ENCODE measurements around the gene TLE4. TPM values are rescaled to one million over a fixed set of nuclear protein-coding genes. Genes with fewer than 3 reads are reported as not detected.
"Not testable (repeated sequence)": the region's sequence is repeated elsewhere in the genome, so short reads cannot be mapped to it uniquely, and the experiment has no call there.

The TLE4 gene
- total and polyA plus RNA-seq, 7 donors: 7.6 to 60.9 (median 29.1) TPM

DNA sequence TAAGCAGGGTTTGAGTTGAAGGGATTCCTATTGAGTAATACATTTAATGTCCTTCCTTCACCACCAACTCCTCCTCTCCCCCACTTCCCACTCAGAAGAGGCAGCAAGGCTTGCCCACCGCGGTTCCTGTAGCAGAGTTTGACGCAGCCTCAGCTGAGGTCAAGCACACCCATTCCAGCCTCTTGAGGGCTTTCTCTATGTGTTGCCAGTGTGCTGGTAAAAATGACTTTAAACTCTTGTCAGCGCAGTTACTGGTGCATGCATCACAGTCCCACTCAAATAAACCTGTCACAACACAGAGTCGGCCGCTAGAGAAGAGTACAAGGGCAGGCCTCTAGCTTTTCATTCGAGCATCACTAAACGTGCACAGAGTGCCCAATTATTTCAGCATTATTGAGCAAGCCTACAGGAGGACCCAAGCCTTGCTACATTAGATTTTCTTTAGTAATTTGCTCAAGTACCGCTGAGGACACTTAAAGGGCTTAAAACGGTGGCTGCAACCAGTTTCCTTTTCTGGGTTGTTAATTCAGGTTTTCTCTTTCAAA is 79.6 kb downstream of the TLE4 start:
- DNase-seq: no peak
- Histone ChIP-seq H3K4me3 (no peak overlapping the region), H3K27ac (no peak overlapping the region), H3K4me1 (peaks cover 0 to 8% (median 3%) of the 10 kb centered on the region in 4 donors), H3K36me3 (peaks cover 0 to 18% (median 2%) of the 10 kb centered on the region in 4 donors), H3K9me3 (no peaks in the 10 kb centered on the region), H3K27me3 (no peaks in the 10 kb centered on the region)
- intact Hi-C loops (cut with DNase I): no loop called here
- 83 to 90% methylated on average over 10 of the region's 10 CpGs for WGBS, 2 donors
- TF ChIP-seq POLR2A (IDR thresholded peaks at IDR 0.05) (no peak), EP300 (IDR thresholded peaks at IDR 0.05) (no peak), POLR2AphosphoS5 (IDR thresholded peaks at IDR 0.05) (no peak)
- TF ChIP-seq, protein P1, sequence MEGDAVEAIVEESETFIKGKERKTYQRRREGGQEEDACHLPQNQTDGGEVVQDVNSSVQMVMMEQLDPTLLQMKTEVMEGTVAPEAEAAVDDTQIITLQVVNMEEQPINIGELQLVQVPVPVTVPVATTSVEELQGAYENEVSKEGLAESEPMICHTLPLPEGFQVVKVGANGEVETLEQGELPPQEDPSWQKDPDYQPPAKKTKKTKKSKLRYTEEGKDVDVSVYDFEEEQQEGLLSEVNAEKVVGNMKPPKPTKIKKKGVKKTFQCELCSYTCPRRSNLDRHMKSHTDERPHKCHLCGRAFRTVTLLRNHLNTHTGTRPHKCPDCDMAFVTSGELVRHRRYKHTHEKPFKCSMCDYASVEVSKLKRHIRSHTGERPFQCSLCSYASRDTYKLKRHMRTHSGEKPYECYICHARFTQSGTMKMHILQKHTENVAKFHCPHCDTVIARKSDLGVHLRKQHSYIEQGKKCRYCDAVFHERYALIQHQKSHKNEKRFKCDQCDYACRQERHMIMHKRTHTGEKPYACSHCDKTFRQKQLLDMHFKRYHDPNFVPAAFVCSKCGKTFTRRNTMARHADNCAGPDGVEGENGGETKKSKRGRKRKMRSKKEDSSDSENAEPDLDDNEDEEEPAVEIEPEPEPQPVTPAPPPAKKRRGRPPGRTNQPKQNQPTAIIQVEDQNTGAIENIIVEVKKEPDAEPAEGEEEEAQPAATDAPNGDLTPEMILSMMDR (IDR thresholded peaks at IDR 0.05): no peak

DNA sequence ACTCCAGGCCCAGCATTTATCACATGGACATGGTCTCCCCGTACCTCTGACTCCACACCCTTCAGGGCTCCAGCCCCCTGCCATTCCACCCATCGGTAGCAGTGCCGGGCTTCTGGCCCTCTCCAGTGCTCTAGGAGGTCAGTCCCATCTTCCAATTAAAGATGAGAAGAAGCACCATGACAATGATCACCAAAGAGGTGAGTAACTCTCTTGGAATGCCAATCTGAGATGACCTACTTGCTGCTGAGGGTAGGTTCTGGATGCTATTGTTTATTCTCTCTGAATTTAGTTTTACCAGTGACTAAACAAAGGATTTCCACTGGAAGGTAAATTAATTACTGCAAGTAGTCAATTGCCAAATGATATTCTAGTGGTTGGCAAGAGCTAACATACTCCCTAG is 80.8 kb downstream of the TLE4 start:
- H3K4me3 ChIP-seq: no peak overlapping the region
- no peak for DNase-seq
- H3K9me3 ChIP-seq: no peaks in the 10 kb centered on the region
- H3K27me3 ChIP-seq: no peaks in the 10 kb centered on the region
- peaks cover 0 to 18% (median 4%) of the 10 kb centered on the region in 4 donors for H3K36me3 ChIP-seq
- no peak for TF ChIP-seq POLR2AphosphoS5 (IDR thresholded peaks at IDR 0.05)
- no peak for TF ChIP-seq POLR2A (IDR thresholded peaks at IDR 0.05)
- TF ChIP-seq, protein P1 (IDR thresholded peaks at IDR 0.05): no peak
- no peak for TF ChIP-seq EP300 (IDR thresholded peaks at IDR 0.05)
- H3K4me1 ChIP-seq: peaks cover 0 to 8% (median 3%) of the 10 kb centered on the region in 4 donors
- intact Hi-C loops (cut with DNase I): no loop called here
- WGBS, 2 donors: 99% methylated on average over 3 of the region's 3 CpGs
- no peak overlapping the region for H3K27ac ChIP-seq

DNA sequence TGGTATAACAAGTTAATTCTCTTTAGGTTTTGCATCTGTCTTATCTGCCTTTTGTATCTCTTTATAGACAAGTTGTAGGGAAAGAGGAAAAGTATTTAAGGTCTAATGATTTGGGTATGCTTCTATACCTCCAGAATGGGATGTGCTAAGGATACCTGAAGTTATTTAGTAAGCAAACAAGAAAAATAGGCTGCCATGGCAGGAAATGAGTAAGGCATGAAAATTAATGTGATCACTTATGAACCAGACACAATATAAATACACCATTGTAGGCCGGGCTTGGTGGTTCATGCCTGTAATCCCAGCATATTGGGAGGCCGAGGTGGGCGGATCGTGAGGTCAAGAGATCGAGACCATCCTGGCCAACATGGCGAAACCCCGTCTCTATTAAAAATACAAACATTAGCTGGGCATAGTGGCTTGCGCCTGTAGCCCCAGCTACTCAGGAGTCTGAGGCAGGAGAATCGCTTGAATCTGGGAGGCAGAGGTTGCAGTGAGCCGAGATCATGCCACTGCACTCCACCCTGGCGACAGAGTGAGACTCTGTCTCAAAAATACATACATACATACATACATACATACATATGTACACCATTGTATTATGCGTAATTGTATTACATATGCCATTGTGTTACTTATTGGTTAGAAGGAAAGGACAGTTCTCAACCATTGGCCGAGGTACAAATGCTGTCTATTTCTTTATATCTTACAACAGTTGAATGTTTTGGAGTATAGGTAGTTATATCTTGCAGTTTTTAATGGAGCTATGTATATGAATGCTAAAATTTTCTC is 83.0 kb downstream of the TLE4 start:
- 97% methylated on average over 13 of the region's 13 CpGs for WGBS, 2 donors
- H3K27me3 ChIP-seq; H3K4me1 ChIP-seq; intact Hi-C loops (cut with DNase I); H3K27ac ChIP-seq; H3K9me3 ChIP-seq; H3K4me3 ChIP-seq; DNase-seq: not testable (repeated sequence)
- H3K36me3 ChIP-seq: peaks cover 0 to 18% (median 4%) of the 10 kb centered on the region in 4 donors

DNA sequence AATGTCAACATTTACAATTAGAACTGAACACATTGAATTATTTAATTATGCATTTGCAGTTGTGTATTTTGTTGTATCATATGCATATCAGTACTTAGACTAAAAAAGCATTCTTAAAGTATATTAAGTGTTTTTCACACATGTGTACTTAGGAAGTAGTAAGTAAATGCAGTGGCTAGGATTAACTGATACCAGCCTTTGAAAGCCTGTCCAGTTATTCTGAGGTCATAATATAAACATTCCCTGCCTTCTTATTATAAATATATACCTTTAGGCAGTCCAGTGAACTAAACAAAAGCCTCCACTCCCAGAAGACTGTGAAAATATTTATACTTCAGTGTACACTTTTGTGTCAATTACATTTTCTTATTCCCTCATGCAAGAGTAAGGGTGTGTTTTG is 83.8 kb downstream of the TLE4 start:
- Histone ChIP-seq H3K9me3 (no peaks in the 10 kb centered on the region), H3K27ac (no peak overlapping the region), H3K4me1 (peaks cover 0 to 8% (median 3%) of the 10 kb centered on the region in 4 donors), H3K27me3 (no peaks in the 10 kb centered on the region), H3K36me3 (peaks cover 0 to 18% (median 4%) of the 10 kb centered on the region in 4 donors), H3K4me3 (no peak overlapping the region)
- intact Hi-C loops (cut with DNase I): no loop called here
- DNase-seq: no peak
- TF ChIP-seq POLR2AphosphoS5 (IDR thresholded peaks at IDR 0.05) (no peak), POLR2A (IDR thresholded peaks at IDR 0.05) (no peak), EP300 (IDR thresholded peaks at IDR 0.05) (no peak)
- TF ChIP-seq, protein P1 (IDR thresholded peaks at IDR 0.05): no peak

DNA sequence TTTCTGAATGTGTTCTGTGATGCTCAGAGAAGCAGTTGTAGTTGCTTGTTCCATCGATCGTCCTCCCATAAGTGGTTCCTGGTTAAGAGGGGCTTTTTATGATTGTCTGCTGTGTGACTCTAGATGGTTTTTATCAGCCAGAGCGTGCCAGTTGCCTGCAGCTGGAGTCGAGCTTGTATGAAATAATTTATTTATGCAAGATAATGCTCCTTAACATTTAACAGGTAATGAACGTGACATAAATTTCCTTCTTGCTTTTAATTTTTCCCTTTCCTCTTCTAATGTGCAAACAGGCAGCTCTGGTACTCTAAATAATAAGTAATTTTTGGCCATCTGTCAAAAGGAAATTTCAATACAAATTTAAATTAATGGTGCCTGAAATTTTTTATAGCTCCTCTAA is 84.4 kb downstream of the TLE4 start:
- Histone ChIP-seq H3K27ac (no peak overlapping the region), H3K9me3 (no peaks in the 10 kb centered on the region), H3K27me3 (no peaks in the 10 kb centered on the region), H3K4me3 (no peak overlapping the region), H3K36me3 (peaks cover 0 to 18% (median 4%) of the 10 kb centered on the region in 4 donors), H3K4me1 (peaks cover 0 to 8% (median 3%) of the 10 kb centered on the region in 4 donors)
- TF ChIP-seq EP300 (IDR thresholded peaks at IDR 0.05) (no peak), POLR2AphosphoS5 (IDR thresholded peaks at IDR 0.05) (no peak), POLR2A (IDR thresholded peaks at IDR 0.05) (no peak)
- TF ChIP-seq, protein P1 (IDR thresholded peaks at IDR 0.05): no peak
- DNase-seq: no peak
- 83 to 92% methylated on average over 5 of the region's 5 CpGs for WGBS, 2 donors
- intact Hi-C loops (cut with DNase I): no loop called here
